NCI-H2029 (cell line): ENCODE measurements around the gene SEC23A.
"Not testable (repeated sequence)": the region's sequence is repeated elsewhere in the genome, so short reads cannot be mapped to it uniquely, and the experiment has no call there.

Experiments
- DNase-seq: peaks from one replicate; lab custom pipeline; 2025; lab: John Stamatoyannopoulos, UW

Gene SEC23A

GRCh38 chr14:39102969-39103957, at the start of gene SEC23A:
TSS of gene SEC23A (minus strand) at chr14:39103235. CDS start at chr14:39096118, 7,117 bp downstream.
- peak; percentile 81 for DNase-seq

DNA sequence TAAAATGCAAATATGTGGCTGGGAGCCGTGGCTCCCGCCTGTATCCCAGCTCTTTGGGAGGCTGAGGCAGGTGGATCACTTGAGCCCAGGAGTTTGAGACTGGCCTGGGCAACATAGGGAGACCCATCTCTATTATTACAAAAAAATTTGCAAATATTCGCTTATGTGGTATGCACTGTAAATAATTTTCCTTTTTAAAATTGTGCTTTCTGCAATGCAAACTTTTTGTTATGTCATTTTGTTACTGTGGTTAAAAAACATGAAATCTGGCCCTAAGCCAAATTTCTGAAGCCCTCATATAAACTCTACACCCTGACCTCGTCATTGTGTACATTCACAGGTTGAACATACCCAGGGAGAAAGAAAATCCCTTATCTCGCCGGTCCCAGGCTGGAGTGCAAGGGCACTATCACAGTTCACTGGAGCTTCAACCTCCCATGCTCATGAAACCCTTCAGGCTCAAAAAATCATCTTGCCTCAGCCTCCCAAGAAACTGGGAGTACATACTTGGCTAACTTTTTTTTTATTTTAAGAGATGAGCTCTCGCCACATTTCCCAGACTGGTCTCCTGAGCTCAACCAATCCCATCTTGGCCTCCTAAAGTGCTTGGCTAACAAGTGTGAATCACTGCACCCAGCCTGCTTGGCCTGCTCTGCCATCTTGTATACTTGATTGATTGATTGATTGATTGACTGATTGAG, 42.4 kb upstream of the SEC23A start:
- DNase-seq: no peak

- DNase-seq: not testable (repeated sequence)
Observed at GRCh38 chr14:39143226-39143625, 40.2 kb upstream of the SEC23A start.

GRCh38 chr14:39141623-39142022, 38.6 kb upstream of the SEC23A start:
- not testable (repeated sequence) for DNase-seq

DNA sequence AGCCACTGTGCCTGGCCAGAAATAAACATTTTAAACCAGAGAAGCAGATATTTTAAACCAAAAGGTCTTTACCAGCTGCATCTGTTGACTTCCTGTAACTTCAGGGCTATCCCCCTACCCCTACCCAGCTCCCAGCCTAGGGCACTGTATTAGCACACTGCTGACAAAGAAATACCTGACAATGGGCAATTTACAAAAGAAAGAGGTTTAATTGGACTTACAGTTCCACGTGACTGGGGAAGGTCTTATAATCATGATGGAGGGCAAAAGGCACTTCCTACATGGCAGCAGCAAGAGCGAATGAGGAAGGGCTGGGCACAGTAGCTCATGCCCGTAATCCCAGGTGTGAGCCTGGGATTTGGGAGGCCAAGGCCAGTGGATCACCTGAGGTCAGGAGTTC, 37.1 kb upstream of the SEC23A start:
- no peak for DNase-seq

- DNase-seq: no peak
Observed at GRCh38 chr14:39138440-39138839, 35.4 kb upstream of the SEC23A start.

- DNase-seq: not testable (repeated sequence)
Observed at GRCh38 chr14:39137835-39138234, 34.8 kb upstream of the SEC23A start.

DNA sequence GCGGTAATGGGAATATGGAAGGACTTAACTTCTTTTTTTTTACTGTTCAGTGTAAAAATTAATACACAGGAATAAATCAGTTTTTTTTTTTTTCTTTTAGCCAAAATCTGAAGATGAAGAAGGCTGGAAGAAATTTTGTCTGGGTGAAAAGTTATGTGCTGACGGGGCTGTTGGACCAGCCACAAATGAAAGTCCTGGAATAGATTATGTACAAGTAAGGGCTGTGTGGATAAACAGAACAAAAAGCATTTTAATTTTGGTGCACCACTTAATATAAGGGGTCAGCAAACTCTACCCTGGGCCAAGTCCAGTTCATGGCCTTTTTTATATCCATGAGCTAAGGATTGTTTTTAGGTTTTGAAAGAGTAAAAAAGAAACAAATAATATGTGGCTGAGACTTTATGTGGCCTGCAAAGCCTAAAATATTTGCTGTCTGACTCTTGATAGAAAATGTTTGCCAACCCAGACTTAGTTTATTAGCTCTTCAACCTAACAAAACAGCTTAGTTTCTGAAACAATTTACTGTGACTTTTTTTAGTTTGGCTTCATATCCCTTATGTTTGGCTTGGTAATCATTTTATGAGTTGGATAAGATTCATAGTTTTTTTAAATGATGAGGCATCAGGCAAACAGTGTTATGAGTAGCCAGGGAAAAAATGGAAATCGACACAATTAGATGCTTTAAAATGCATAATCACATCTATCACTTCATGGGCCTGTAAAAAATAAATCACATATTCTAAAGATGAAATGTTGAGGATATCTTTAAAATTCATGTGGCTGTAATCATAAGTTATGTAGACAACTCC, 19.5 kb upstream of the SEC23A start:
- DNase-seq: no peak

DNA sequence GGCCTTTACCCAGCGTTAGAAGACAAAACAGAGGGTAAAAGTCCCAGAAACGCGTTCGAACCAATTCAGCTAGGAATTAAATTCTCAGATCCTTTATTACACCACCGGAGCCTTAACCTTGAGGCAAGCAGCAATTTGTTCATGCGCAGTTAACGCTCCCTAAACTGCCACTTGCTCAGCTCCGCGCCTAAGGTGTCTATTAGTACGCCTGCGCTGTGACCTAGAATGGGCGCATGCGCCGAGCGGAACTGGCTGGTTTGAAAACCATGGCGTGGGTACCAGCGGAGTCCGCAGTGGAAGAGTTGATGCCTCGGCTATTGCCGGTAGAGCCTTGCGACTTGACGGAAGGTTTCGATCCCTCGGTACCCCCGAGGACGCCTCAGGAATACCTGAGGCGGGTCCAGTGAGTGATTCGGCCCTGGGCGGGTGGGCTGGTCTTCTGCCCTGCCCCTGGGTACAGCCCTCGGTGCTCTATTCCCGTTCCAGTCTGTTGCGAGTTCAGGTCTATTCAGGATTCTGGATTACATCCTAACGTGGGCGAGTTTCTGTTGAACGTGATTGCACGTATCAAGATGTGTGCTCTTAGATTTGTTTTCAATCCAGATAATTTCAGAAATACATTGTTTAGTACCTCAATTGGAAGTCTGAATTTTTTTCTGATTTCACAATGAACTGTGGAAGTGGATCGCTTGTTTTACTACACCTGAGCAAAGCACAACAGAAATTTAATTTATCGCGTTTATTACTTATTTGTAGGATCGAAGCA, 11.2 kb upstream of the SEC23A start, which contains the start of gene GEMIN2:
Gene GEMIN2, plus strand, starts transcription at position 251 of the 766 bp plus-strand sequence. Its CDS starts 16 bp downstream, at position 267.
- DNase-seq: peak; percentile 98

DNA sequence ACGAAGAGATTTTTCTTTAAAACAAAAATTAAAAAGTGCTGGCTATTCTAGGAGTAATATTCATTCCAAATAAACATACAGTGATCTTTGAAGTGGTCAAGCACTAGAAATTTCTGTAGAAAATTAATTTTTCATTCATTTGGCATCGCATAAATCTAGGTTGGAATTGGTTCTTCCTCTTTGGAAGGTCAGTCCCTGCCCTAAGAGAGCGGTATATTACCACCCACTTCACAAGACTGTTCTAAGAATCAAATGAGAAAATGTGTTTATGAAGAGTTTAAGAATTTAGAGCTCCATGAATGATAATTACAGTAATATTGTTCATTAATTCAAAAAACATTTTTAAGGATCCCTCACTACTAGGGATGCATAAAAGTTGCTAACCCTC, 10.6 kb upstream of the SEC23A start:
- DNase-seq: no peak

- DNase-seq: no peak
Observed at GRCh38 chr14:39109893-39110715, 7.1 kb upstream of the SEC23A start.

DNA sequence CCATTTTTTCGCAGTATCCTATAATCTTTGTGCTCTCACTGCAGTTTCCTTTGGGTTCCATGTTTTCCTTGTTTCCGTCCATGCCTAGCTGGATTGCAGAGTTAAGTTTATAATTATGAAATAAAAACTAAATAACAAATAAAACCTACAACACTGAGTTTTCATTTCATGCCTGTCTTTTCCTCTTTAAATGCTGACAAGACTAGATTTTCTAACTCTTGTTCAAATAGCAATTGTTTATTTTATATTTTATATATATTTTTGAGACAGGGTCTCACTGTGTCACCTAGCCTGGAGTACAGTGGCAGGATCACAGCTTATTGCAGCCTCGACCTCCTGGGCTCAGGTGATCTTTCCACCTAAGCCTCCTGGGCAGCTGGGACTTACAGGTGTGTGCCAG, 5.8 kb upstream of the SEC23A start:
- no peak for DNase-seq

DNA sequence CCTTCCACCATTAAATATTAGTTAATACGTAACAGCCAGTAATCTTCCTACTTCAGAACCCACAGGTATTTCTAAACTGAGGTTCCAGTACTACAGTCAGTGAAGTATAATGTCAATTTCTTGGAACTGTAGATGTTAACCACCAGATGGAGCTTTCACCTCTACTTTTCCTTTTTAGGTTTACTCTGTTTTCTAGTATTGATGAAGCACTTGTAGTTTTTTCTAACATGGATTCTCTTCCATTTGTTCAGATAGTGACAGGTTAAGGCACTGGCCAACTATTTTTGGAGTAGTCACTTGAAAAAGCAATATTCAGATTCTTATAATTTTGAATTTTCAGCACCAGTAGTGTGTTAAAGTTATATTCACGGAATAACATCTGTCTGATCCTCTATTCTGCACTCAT, 4.6 kb upstream of the SEC23A start:
- DNase-seq: no peak

DNA sequence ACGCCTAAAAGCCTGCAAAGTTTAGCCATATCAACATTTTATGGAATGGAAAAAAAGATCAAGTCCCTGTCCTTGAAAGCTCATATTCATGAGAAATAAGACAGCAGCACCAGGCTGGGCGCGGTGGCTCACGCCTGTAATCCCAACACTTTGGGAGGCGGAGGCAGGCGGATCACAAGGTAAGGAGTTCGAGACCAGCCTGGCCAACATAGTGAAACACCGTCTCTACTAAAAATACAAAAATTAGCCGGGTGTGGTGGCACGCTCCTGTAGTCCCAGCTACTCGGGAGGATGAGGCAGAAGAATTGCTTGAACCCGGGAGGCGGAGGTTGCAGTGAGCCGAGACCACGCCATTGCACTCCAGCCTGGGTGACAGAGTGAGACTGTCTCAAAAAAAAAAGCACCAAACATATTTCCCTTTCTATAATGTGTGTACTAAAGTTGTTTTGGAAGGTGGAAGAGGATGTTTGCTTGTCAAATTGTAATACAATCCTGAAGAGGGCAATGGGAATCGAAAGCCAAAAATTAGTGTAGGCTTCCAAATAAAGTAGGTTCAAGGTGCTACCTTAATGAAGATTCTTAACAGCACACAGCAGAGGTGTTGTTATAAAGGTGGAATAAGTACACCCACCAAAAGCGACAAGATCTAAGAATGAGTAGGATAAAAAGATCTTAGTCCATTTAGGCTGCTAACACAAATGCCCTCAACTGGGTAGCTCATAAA, 1.2 kb upstream of the SEC23A start:
- DNase-seq: not testable (repeated sequence)

GRCh38 chr14:39102265-39102968, 618 bp downstream of the SEC23A start:
- DNase-seq: no peak

DNA sequence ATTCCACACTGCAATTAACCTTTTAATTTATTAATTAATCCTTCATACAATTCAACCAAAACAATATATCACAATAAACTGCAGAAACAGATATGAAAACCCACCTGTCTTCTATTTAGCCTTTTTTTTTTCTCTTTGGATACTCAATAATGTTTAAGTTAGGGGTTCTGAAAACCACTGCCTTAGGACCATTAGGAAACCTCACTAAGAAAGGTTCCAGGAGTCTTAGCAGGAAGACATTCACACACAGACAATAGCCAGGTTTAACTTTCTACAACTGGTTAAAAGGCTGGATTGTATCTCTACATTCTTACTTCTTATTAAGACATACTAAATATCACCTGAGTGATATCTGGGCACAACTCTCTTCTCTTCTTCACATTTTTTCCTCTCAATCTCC, 3.3 kb downstream of the SEC23A start:
- DNase-seq: no peak

DNA sequence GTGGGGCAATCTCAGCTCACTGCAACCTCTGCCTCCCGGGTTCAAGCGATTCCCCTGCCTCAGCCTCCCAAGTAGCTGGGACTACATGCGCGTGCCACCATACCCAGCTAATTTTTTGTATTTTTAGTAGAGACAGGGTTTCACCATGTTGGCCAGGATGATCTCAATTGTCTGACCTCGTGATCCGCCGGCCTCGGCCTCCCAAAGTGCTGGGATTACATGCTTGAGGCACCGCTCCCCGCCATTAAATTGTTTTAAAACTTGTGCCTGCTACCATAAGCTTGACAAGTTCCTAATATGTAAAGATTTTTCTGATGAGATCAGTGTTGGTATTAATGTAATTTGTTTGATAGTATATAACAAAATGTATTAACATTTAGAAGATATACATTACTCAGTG, 3.8 kb downstream of the SEC23A start:
- not testable (repeated sequence) for DNase-seq

DNA sequence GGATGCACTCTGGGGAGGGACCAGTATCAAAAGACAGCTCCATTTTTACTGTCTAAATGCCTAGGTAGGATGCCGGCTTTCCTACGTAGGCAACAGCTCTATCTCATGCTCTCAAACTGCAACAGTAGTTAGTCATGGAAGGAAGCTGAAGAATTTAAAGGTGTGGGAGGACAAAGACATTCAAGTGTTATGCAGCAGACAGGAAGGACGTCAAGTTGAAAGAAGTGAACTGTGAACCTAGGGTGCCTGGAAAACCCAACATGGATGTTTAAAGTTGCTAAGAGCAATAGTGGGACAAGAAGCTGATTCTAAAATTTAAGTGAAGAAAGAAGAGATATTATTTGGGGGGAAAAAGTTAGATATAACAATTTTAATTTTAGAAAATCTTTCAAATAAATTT, 5.9 kb downstream of the SEC23A start:
- no peak for DNase-seq

DNA sequence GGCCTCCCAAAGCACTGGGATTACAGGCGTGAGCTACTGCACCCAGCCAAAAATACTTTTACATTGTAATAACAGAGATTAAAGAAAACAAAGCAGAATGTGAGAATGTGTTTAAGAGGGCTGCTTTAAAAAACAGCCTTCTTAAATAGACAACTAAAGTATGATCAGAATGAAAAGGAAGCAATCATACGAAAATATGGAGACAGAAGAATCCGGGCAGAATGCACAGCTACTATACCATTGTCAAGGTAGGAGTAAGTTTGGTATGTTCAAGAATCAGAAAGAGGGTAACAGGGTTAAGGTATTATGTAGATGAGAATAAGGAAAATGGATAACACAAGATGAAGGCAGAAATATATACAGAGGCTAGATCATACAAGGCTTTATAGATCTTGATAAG, 8.5 kb downstream of the SEC23A start:
- DNase-seq: no peak
